ENCODE measurements around the gene FBXL5.

The FBXL5 gene

GRCh38 chr4:15675356-15675755 lies 20.2 kb upstream of the FBXL5 start:
- DNase-seq: no peak

- no peak for DNase-seq
These were observed 19.8 kb upstream of the FBXL5 start for GRCh38 chr4:15674926-15675325.

GRCh38 chr4:15674046-15674445 lies 18.9 kb upstream of the FBXL5 start:
- no peak for DNase-seq

- no peak for DNase-seq
These were observed 18.2 kb upstream of the FBXL5 start for GRCh38 chr4:15673337-15673736.

- no peak for DNase-seq
These were observed 16.9 kb upstream of the FBXL5 start for GRCh38 chr4:15672101-15672500.

GRCh38 chr4:15670576-15670975 lies 15.4 kb upstream of the FBXL5 start:
- no peak for DNase-seq

- DNase-seq: no peak
These were observed 13.6 kb upstream of the FBXL5 start for GRCh38 chr4:15668566-15669435.

GRCh38 chr4:15667006-15667405 lies 11.8 kb upstream of the FBXL5 start:
- DNase-seq: no peak

GRCh38 chr4:15665753-15666365 lies 10.7 kb upstream of the FBXL5 start:
- no peak for DNase-seq

GRCh38 chr4:15659768-15660570 lies 4.8 kb upstream of the FBXL5 start:
- DNase-seq: no peak

- no peak for DNase-seq
These were observed 3.6 kb upstream of the FBXL5 start for GRCh38 chr4:15658781-15659180.

GRCh38 chr4:15658136-15658770 lies 3.1 kb upstream of the FBXL5 start:
- DNase-seq: no peak

- DNase-seq: no peak
These were observed 2.2 kb upstream of the FBXL5 start for GRCh38 chr4:15657366-15657765.

GRCh38 chr4:15656038-15656470 lies 897 bp upstream of the FBXL5 start:
- no peak for DNase-seq

GRCh38 chr4:15654593-15655222 lies 449 bp downstream of the FBXL5 start:
- peak; percentile 39 for DNase-seq

- DNase-seq: no peak
These were observed 1.1 kb downstream of the FBXL5 start for GRCh38 chr4:15653864-15654592.

GRCh38 chr4:15653420-15653819 lies 1.7 kb downstream of the FBXL5 start:
- no peak for DNase-seq

- no peak for DNase-seq
These were observed 2.3 kb downstream of the FBXL5 start for GRCh38 chr4:15652841-15653240.

- no peak for DNase-seq
These were observed 3.0 kb downstream of the FBXL5 start for GRCh38 chr4:15652191-15652590.

GRCh38 chr4:15651676-15652075 lies 3.5 kb downstream of the FBXL5 start:
- DNase-seq: no peak

- DNase-seq: peak; percentile 50
These were observed 5.1 kb downstream of the FBXL5 start for GRCh38 chr4:15649914-15650545.
